Upper lobe of right lung (tissue), 1 donor: ENCODE measurements around the gene ARSG. TPM values are rescaled to one million over a fixed set of nuclear protein-coding genes. Genes with fewer than 3 reads are reported as not detected.

Source experiments
- ATAC-seq: fragments of 200-7000 bp; cut with Tn5 transposase; one replicate; pipeline ENCODE4 v1.9.1; 2020; ENCODE audit warnings: mild to moderate bottlenecking, moderate library complexity
- DNase-seq: peaks from one replicate; pipeline ENCODE4 v3.0.0-alpha.2; 2020
- H3K27ac ChIP-seq: fragments of 200-600 bp; one replicate; pipeline ENCODE4 v1.8.0; 2022
- H3K27me3 ChIP-seq: fragments of 200-600 bp; one replicate; pipeline ENCODE4 v1.8.0; 2022; ENCODE audit warnings: mild to moderate bottlenecking
- H3K36me3 ChIP-seq: fragments of 200-600 bp; one replicate; pipeline ENCODE4 v1.8.0; 2022
- H3K4me1 ChIP-seq: fragments of 200-600 bp; one replicate; pipeline ENCODE4 v1.8.0; 2022
- H3K4me3 ChIP-seq: fragments of 200-600 bp; one replicate; pipeline ENCODE4 v1.8.0; 2022; ENCODE audit warnings: mild to moderate bottlenecking
- H3K9me3 ChIP-seq: fragments of 200-600 bp; one replicate; pipeline ENCODE4 v1.8.0; 2022
- CTCF ChIP-seq: fragments of 200-600 bp; IDR thresholded peaks from one replicate; pipeline ENCODE4 v1.8.0; 2022; ENCODE audit warnings: antibody characterized with exemption
- intact Hi-C: fragments of 100-400 bp; cut with DNase I; formaldehyde crosslinking; loops from one replicate; pipeline ENCODE4 v1.11.0; 2022
- microRNA-seq: library from miRNA; unstranded; fragments of <30 nt; microRNA quantifications from one replicate; pipeline ENCODE4 v1.2.0, GENCODE V29; 2020; ENCODE audit warnings: borderline microRNAs expressed
- total RNA-seq: library from RNA; stranded (reverse); fragmentation: NEBNext Ultra II Directional; extraction: Animal tissue kit (Norgen Biotek cat#: 25700); gene quantifications from one replicate; pipeline ENCODE4 v1.2.1, GENCODE V29; 2021
- donor health status: DM: no; HTN: yes; CAD: no; lungs with severe emphysema.

The ARSG gene
- total RNA-seq, 1 donor from 2014 or later = 4.8 TPM

GRCh38 chr17:68461589-68461988 lies 170.3 kb downstream of the ARSG start:
- H3K4me3 ChIP-seq = no peak overlapping the region
- intact Hi-C loops = no loop called here
- ATAC-seq (no peak), DNase-seq (no peak)
- H3K4me1 ChIP-seq = peaks cover 21% of the 10 kb centered on the region
- peak overlapping the region; percentile 19 for H3K27ac ChIP-seq
- H3K27me3 ChIP-seq = no peaks in the 10 kb centered on the region
- no peaks in the 10 kb centered on the region for H3K36me3 ChIP-seq
- TF ChIP-seq CTCF = no peak
- H3K9me3 ChIP-seq = no peaks in the 10 kb centered on the region

- ATAC-seq (peak; percentile 95), DNase-seq (no peak)
- Histone ChIP-seq H3K4me1 (peaks cover 21% of the 10 kb centered on the region), H3K36me3 (no peaks in the 10 kb centered on the region), H3K27me3 (no peaks in the 10 kb centered on the region), H3K4me3 (no peak overlapping the region), H3K9me3 (no peaks in the 10 kb centered on the region), H3K27ac (no peak overlapping the region)
- TF ChIP-seq CTCF = peak; percentile 70
- intact Hi-C loops = no loop called here
These were observed 171.3 kb downstream of the ARSG start for GRCh38 chr17:68462381-68463210.

- no peaks in the 10 kb centered on the region for H3K36me3 ChIP-seq
- no peak for TF ChIP-seq CTCF
- ATAC-seq = no peak
- H3K4me1 ChIP-seq = peaks cover 17% of the 10 kb centered on the region
- no peak overlapping the region for H3K27ac ChIP-seq
- H3K4me3 ChIP-seq = no peak overlapping the region
- DNase-seq = no peak
- intact Hi-C loops = no loop called here
- no peaks in the 10 kb centered on the region for H3K27me3 ChIP-seq
- H3K9me3 ChIP-seq = no peaks in the 10 kb centered on the region
These were observed 172.1 kb downstream of the ARSG start for GRCh38 chr17:68463211-68464019.

GRCh38 chr17:68468334-68468733 lies 177.0 kb downstream of the ARSG start:
- Histone ChIP-seq H3K4me1 (no peaks in the 10 kb centered on the region), H3K27me3 (no peaks in the 10 kb centered on the region), H3K4me3 (no peak overlapping the region), H3K9me3 (no peaks in the 10 kb centered on the region), H3K36me3 (no peaks in the 10 kb centered on the region), H3K27ac (no peak overlapping the region)
- DNase-seq = no peak
- no peak for TF ChIP-seq CTCF
- ATAC-seq = no peak
- intact Hi-C loops = no loop called here

- Histone ChIP-seq H3K36me3 (no peaks in the 10 kb centered on the region), H3K27me3 (no peaks in the 10 kb centered on the region), H3K4me3 (no peak overlapping the region), H3K9me3 (no peaks in the 10 kb centered on the region), H3K4me1 (peaks cover 2% of the 10 kb centered on the region), H3K27ac (no peak overlapping the region)
- ATAC-seq (no peak), DNase-seq (no peak)
- intact Hi-C loops = no loop called here
- TF ChIP-seq CTCF = no peak
These were observed 177.5 kb downstream of the ARSG start for GRCh38 chr17:68468788-68469187.

Small RNAs within 50 kb of the gene (microRNA-seq; reads per million reads assigned to microRNA genes)
- gene MIR635 = not detected

Other genes with a start within 250 kb of the ARSG start
- 50.5 TPM for gene AMZ2, start 43.5 kb upstream of the ARSG start, total RNA-seq
- gene SLC16A6, start 368 bp upstream of the ARSG start, total RNA-seq = 7.5 TPM
- gene WIPI1, start 166.0 kb downstream of the ARSG start, total RNA-seq = 38.1 TPM
- gene PRKAR1A, start 220.9 kb downstream of the ARSG start, total RNA-seq = 389 TPM